Activated CD8-positive, alpha-beta memory T cell treated with anti-CD3 and anti-CD28 coated beads for 36 hours (primary cell): ENCODE measurements around the gene SH2D6. TPM values are rescaled to one million over a fixed set of nuclear protein-coding genes. Genes with fewer than 3 reads are reported as not detected.
"Not testable (repeated sequence)": the region's sequence is repeated elsewhere in the genome, so short reads cannot be mapped to it uniquely, and the experiment has no call there.

Source experiments
- CTCF ChIA-PET: fragments of 350-600 bp; sonication (Branson Sonifier 250); formaldehyde crosslinking; loops from one replicate; lab custom pipeline; 2021; ENCODE audit warnings: antibody characterized with exemption; lab: Charles Lee
- POLR2A ChIA-PET: fragments of 350-600 bp; sonication (Branson Sonifier 250); formaldehyde crosslinking; loops from one replicate; lab custom pipeline; 2021; ENCODE audit warnings: antibody characterized with exemption; lab: Charles Lee
- total RNA-seq, 2 experiments: library from RNA; stranded (reverse); gene quantifications; one replicate each; pipeline ENCODE4 v1.2.3, GENCODE V29; 2021

Gene SH2D6
- total RNA-seq, 2 experiments from 2014 or later, result 0.36 to 0.88 TPM

DNA sequence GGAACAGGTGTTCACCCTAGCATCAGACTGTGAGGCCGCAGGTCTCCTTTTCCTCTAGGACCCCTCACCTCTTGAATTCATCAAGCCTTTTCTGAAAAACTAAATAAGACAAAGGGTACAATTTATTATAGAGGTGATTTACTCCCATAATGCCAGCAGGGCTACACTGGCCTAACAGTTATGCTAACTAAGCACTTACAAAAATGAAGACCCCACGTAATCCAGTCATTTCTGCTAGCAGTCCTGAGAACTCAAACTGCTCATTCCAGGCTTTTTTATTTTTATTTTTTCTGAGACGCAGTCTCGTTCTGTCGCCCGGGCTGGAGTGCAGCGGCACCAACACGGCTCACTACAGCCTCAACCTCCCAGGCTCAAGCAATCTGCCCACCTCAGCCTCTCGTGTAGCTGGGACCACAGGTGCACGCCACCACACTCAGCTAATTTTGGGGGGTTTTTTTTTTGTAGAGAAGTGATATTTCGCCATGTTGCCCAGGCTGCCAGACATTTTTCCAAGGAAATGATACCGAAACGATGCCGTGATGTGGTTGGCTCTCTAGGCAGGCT is 22.5 kb upstream of the SH2D6 start:
- CTCF ChIA-PET, result interaction anchor here (0.8 kb wide), 1 partner anchor 37 kb away, joined by 3 read pairs; no protein-coding TSS in a partner anchor
- POLR2A ChIA-PET, result no interaction called here

DNA sequence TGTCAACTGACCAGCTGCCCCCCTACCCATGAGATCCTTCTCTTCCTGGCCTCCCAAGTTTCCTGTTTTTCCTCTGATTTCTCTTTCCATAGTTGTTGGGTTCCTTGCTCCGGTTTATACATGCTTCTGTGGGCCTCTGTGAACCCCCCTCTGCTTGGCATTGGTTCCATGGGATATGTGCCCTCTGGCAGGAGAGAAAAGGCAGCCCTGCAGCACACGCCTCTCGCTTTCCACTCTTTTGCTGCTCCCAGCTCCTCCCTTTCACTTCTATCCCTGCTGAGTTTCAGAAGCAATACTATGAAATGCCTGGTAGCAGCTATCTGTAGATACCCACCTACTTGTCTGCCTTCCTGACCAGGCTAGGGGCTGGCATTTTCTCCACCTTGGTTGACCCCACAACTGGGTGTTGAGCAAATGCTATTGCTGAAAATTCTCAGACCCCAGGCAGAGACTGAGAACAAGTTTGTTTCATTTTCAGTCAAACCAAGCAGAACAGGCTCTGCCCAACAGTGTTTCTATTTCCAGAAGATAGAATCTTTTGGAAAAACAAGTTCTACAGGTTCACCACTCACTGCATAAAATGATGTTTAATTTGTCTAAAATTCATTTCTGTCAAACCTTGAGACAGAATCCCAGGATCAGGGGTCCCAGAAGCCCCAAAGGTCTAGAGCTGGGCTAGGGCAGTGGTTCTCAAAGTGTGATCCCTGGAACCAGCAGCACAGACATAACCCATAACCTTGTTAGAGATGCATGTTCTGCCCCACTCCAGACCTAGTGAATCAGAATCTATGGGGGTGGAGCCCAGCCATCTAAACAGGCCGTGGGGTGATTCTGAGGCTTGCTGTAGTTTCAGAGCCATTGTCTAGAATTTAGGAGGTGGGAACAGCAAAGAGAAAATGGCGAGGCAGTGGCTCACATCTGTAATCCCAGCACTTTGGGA is 21.7 kb upstream of the SH2D6 start:
- ChIA-PET CTCF (interaction anchor here (0.8 kb wide), 1 partner anchor 38 kb away, joined by 3 read pairs; no protein-coding TSS in a partner anchor), POLR2A (no interaction called here)

DNA sequence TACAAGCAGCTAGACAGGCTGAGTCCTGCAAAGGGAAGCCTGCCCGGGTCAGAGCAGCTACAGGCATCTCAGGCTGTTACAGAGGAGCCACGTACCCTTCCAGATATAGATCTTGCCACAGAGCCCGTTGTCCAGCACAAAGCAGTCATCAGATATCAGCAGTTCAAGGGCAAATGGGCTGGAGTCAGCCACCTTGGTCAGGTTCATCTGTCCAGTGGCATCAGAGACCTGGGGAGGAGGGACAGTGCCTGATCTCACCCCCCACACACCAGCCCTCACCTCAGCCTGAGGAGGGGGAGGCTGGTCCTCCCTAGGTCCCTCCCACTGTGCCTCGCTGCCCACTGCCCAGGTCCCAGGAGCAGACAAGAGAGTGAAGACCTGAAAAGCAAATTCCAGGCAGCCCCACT is 20.6 kb upstream of the SH2D6 start:
- POLR2A ChIA-PET, result no interaction called here
- CTCF ChIA-PET, result no interaction called here

DNA sequence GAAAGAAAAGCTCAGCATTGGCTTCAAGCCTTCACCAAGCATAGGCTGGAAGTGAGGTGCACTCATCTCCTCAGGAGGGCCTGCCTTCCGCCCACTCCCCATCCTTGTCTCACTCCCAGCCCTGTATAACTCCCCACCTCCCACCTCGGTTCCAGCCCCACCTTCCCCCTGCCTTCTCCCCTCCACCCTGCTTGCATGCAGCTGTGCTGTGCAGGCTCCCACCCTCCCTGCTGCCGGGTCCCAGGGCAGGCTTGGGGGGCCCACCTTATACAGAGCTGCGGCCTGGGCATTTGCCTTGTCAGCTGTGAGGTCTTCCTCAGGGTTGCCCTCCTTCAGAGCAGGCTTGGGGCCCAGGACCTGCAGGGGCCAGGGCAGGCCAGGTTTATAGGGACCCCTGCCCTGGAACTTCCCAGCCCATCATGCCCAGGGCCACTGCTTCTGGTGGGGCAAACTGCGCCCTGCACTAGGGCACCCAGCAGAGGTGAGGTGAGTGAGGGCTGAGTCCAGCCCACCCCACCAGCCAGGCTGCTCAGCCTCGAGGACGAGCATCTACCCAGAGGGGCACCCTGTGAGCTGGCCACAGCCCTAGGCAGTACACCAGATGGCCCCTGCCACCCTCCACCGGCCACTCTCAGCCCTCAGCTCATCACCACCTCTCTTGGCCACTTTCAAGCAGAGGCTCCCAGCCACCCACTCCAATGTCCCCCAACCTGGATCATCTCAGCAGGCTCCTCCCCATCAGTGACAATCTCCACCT is 19.9 kb upstream of the SH2D6 start:
- POLR2A ChIA-PET, result no interaction called here
- CTCF ChIA-PET, result interaction anchor here (0.6 kb wide), 1 partner anchor 88 kb away, joined by 3 read pairs; no protein-coding TSS in a partner anchor

DNA sequence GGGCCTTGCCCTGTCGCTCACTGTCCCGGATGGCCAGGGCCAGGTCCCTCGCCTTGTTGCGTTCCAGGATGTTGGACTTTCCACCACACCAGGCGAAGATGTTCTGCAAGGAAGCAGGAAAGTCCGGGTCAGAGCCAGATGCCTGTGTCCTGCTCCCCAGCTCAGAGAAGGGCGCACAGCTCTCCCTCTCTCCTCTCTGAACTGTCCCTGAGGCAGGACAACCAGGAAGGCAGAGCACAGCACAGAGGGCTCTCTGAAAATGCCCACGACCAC is 19.4 kb upstream of the SH2D6 start:
- ChIA-PET POLR2A (no interaction called here), CTCF (no interaction called here)

DNA sequence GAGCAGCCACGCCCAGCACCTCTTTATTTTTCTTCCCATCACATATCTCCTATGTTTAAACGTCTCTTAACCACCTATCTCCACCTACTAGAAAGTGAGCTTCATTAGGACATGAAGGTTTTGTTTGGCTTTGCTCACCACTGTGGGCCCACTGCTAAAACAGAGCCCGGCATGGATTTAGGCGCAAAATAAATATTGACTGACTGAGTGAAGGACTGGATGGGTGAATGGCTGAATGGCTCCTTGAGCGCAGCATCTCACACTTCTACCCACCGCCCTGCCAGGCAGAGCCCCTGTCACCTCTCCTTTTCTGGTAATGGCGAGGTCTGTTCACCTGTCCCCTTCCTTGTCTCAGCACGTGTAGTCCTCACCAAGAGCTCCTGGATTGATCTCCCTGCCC is 18.5 kb upstream of the SH2D6 start:
- ChIA-PET CTCF (no interaction called here), POLR2A (no interaction called here)

DNA sequence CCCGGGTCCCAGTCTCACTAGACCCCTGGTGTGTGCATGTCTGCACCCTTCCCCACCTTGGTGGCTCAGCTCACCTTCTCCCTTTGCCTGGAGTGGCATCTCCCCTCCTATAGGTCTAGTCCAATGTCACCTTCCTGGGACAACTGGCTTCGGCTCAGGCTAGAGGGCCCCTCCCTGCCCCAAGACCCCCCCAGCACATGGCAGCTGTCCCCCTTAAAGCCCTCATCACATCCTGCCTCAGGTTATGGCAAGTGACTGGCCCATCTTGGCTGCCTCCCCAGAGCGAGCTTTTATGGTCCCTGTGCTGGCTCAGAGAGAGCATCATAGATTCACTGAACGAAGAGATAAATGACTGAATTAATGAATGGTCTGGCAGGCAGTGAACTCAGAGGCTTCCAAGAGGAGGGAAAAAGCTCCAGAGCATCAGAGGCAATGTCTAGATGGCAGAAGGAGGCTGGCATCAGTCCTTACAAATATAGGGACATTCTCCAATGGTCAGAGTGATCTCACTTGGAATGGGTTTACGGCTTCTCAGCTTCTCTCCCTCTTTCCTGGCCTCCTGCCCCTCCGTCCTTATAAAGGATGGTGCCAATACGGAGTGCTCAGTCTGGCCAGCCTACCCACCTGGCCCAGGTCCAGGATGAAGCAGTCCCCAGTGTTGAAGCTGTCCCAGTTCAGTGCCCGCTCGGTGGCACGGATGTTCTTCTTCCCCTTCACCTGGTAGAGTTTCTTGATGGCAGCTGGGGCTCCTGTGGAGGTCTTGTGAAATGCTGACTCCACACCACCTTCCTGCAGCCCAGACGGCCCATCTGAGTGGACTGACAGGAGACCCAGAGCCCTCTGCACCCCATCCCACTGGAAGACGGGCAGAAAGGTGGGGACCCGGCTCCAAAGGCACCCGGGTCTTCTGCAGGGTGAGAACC is 17.7 kb upstream of the SH2D6 start:
- ChIA-PET POLR2A (interaction anchor here (0.7 kb wide), 1 partner anchor 1163 kb away, joined by 5 read pairs; the partner anchor contains the start of gene CHMP3), CTCF (interaction anchor here (1.4 kb wide), 1 partner anchor 12 kb away, joined by 4 read pairs; no protein-coding TSS in a partner anchor)

DNA sequence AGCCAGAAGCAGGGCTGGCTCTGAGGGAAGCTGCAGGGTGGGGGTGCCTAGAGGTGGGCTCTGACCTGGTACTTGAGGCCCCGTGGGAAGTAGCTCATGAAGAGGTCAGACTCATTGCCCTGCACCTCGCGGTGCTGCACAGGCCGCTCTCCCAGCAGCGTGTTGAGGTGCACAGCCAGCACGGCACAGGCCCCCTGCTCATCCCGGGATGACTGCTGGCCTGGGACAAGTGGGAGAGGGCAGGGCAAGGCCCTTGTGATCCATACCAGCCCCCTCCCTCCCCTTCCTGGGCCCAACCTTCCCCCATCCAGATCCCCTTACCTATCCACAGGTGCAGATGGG is 17.1 kb upstream of the SH2D6 start:
- POLR2A ChIA-PET, result no interaction called here
- CTCF ChIA-PET, result interaction anchor here (1.4 to 1.9 kb wide), 2 partner anchors 12 to 19 kb away, joined by 4 to 6 read pairs; no protein-coding TSS in a partner anchor

DNA sequence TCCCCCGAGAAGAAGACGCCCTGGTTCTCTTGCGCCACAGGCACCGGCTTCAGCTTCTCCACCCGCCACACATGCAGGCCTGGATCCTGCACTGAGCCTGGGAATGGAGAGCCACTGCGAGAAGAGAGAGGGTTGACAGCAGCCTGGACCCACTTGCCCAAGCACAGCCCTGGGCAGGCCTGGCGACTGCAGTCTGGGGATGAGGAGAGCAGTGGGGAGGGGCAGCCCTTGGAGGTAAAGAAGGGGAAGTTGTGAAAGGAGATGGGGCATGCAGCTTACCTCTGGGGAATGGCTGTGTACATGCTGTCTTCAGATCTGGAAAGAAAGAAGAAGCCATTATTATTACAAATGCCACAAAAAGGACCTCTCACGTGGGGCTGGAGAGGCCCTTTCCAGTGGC is 16.7 kb upstream of the SH2D6 start:
- ChIA-PET POLR2A (no interaction called here), CTCF (interaction anchor here (1.4 to 1.9 kb wide), 2 partner anchors 13 to 19 kb away, joined by 4 to 6 read pairs; no protein-coding TSS in a partner anchor)

DNA sequence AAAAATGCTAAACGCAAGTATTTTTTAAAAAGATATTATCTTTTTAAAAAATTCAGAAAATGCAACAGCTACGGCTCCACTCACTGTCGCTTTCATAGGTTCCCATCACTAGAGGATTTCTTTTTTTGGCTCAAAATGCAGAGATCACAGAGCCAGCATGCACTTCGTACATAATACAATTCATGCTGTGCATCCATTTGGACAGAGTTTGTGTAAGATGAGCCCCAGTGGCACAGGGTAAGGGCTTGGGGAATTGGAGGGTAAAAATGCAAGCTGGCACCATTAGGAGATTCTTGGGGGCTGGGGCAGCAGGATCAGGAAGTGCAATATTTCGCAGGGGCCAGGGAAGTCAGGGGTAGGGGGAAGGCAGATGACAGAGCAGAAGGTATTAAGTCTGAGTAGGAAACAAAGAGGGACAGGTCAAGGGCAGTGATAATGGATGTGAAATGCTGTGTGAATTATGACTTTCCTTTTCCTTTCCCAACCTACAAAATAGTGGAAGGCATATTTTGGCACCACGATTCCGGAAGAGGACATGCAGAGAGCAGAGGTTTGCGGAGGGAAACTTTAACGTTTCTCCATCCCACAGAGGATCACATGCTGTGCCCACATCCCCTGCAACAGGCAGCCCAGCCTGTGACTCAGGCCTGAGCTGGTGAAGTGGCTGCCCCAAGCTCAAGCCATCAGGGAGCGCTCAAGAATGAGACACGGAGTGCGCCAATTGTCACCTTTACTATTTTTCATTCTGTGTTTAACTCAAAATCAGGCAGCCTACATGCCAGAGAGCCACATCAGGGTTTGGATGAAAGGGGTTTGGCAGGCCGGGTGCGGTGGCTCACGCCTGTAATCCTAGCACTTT is 13.1 kb upstream of the SH2D6 start:
- ChIA-PET CTCF (interaction anchor here (0.7 to 2.3 kb wide), 2 partner anchors 13 to 33 kb away, joined by 3 to 6 read pairs; partner anchors contain the start of gene SH2D6), POLR2A (interaction anchor here (0.6 kb wide), 1 partner anchor 67 kb away, joined by 3 read pairs; no protein-coding TSS in a partner anchor)

DNA sequence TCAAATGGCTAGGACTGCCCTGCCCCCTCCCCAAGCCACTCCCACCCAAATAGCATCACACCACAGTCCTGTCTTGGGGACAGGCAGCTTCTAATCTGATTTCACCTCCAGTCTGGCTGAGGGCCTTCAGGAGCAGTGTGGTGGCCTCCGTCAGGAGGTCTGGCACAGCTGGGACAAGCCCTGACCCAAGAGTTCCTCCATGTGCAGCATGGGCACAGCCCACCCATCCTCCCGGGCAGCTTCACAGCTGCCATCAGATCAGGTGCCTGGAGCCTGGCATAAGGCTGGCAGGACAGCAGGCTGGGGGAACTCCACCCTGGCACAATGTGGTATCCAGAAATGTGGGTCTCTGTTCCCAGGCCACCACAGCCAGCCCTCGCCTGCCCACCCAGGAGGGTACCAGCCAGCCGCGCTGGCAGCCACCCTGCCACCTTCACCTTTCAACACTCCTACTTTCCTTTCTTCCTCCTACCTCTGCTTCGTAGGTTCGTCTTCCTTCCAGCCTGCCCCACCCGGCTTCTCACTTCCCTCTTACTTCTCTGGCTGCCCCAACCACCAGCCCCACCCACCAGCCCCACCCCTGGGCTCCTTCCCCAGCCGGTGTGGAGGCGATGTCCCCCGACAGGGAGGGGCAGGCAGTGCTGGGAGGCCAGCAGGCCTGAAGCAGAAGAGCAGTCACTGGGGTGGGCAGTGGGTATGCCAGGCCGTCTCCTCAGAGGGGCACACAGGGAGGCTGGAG is 8.5 kb upstream of the SH2D6 start, which contains the start of gene CAPG:
Gene CAPG (minus strand): TSS at position 522 of the 739 bp plus-strand sequence. CDS start 8,221 bp downstream, outside the sequence.
- ChIA-PET POLR2A (no interaction called here), CTCF (interaction anchor here (1.1 kb wide), 1 partner anchor 10 kb away, joined by 3 read pairs; no protein-coding TSS in a partner anchor)

DNA sequence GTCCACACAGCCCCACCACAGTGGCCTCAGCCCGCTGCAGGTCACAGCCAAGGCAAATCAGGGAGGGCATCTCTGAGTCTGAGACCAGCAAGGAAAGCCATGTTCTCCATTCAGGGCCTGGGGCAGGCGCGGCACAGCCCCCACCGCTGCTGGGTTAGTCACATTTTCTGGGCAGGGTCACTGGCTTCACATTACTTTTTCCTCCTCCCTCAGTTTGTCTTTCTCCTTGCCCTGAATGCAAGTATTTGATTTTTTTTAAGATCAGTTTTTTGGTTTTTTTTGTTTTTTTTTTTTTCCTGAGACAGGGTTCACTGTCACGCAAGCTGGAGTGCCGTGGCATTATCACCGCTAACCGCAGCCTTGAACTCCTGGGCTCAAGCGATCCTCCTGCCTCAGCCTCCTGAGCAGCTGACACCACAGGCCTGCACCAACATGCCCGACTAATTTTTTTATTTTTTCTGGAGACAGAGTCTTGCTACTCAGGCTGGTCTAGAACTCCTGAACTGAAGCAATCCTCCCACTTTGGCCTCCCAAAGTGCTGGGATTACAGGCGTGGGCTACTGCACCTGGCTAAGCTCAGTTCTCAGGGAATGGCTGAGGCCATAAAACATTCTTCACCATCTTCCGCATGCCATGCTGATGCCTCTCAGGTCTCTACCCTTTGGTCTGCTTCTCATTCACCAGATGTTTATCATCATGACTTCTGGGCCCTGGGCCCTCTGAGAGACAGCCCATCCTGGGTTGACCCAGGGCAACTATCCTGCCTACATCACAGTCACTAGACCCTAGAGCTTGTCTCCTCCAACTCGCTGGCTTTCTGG is 7.7 kb upstream of the SH2D6 start:
- ChIA-PET CTCF (no interaction called here), POLR2A (no interaction called here)

DNA sequence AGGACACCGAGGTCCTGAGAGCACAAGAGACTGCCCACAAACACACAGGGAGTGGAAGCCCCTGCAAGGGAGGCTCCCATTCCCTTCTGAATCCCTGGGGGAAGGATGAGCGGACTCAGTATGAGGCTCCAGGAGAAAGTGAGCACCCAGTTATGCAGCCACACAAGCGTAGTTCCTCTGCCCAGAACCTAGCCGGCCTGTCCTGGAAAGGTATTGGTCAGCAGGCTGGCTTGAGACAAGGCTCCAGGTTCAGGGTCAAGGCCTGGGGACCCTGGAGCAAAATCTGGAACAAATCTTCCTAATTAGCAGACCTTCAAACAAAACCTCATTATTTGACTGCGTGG is 7.1 kb upstream of the SH2D6 start:
- ChIA-PET CTCF (no interaction called here), POLR2A (no interaction called here)

DNA sequence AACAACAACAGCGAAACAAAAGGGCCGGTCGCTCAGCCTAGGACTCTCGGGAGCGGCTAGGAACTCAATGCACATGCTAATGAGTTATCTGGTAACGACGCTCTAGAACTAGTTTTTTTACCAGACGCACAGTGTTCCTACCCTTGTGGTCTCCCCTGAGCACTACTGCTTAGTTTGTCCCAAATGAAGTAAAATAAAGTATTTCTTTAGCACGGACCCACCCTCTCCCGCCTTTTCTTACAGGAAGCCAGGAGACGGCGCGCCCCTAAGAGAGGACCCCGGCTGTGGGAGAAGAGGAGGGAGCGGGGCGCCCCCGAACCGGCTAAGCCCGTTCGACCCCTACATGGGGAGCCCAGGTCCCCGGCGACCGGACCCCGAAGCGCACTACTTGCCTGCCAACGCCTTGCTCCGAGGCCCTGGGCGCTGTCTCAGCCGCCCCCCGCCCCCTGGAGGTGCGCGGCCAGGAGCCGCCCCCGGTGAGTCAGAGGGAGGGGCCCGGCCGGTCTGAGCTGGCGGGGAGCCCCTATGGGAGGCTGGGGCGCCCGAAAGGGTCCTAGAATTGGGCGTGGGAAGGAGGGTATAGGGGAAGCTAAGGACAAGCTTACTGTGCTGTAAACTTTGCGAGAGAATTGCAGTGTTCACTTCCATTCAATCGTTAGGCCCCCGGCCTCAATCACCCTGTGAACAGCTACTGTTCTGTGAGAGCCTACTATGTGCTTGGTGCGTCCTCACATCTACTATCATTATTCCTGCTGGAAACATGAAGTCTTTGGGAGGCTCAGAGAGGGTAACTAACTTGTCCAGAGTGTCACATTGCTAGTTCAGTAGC is 4.7 kb upstream of the SH2D6 start:
- POLR2A ChIA-PET, result no interaction called here
- CTCF ChIA-PET, result interaction anchor here (0.7 kb wide), 2 partner anchors 24 to 33 kb away, joined by 4 read pairs; no protein-coding TSS in a partner anchor

DNA sequence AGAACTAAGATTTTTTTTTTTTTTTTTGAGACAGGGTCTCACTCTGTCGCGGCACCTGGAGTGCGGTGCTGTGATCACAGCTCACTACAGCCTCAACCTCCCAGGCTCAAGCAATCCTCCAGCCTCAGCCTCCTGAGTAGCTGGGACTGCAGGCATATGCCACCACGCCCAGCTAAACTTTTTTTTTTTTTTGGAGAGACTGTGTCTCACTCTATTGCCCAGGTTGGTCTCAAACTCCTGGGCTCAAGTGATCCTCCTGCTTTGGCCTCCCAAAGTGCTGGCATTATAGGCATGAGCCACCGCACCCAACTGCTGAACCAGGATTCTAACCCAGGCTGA is 4.1 kb upstream of the SH2D6 start:
- CTCF ChIA-PET, result interaction anchor here (0.7 kb wide), 2 partner anchors 24 to 33 kb away, joined by 4 read pairs; no protein-coding TSS in a partner anchor
- POLR2A ChIA-PET, result not testable (repeated sequence)
